Stimulated activated CD4-positive, alpha-beta T cell treated with anti-CD3 and anti-CD28 coated beads, Interleukin-2, amount 100 ng/mL, for 48 hours (primary cell): Measurements from ENCODE around the gene TSPAN3.
A peak's percentile ranks its signal among the peaks of the same experiment; 100 is the strongest.

Source experiments
- DNase-seq, 2 donors: peaks; one replicate each; pipeline ENCODE4 v3.0.0-alpha.2; 2020

TSPAN3 gene

DNA sequence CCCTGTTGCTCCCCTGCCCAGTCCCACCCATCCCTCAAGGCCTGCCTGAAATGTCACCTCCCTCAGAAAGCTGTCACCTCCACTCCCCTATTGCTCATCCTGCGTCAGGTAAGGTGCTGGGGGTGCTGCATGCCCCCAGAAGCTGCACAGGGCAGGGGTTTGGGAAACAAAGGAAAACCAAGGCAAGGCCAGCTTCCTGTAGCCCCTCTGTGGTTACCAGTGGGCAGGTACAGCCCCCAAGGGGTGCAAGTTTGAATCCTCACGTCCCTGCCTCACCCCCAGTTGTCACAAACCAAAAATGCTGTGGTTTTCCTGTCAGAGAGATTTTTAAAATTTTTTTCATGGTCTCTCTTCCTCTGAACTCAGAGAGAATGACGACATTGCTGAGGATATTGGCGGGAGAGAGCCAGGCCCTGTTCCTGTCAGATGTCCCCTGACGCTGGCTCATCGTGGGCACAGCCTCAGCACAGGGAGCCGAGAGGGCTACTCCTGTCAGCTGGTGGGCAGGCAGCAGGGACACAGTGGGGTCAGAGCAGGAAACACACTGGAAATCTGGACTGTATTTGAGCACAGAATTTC is 49.0 kb downstream of the TSPAN3 start:
- peak in 1 of 2 donors; percentile 43 for DNase-seq

GRCh38 chr15:77021088-77021481 is 49.8 kb downstream of the TSPAN3 start:
- DNase-seq: no peak

- DNase-seq: no peak
Measured at GRCh38 chr15:77020348-77021087, 50.4 kb downstream of the TSPAN3 start.

DNA sequence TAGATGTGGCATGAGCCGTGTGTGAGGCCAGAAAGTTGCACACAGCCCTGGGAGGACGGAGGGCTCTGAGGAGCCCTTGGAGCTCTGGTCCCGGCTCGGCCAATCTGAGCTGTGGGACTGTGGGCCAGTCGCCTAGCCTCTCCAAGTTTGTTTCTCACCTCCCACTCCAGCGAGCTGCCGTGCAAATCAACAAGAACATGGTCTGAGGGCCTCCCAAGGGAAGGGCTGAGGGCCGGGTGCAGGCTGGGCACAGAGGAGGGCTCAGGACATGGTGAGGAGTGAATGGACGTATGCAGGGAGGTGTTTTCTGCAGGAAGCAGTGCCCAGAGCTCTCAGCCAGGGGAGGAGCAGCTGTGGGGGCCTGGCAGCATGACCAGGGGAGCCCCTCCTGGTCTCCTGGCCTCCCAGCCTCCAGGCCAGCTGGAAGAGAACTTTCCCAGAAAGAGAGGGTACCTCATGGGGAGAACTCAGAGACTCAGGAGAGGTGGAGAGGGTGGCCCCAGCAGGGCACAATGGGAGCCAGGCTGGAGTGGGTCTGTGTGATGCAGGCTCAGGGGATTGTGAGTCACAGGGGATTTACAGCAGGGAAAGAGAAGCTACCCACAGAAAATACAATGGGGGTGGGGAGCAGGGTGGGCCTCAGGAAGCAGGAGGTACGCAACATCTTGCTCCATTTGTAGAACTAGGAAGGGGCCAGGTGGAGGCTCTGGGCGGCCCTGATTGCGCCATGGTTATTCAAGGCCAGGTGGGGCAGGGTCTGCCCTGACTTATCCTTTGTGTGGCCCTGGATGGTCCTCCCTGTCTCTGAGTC is 51.2 kb downstream of the TSPAN3 start:
- no peak for DNase-seq

DNA sequence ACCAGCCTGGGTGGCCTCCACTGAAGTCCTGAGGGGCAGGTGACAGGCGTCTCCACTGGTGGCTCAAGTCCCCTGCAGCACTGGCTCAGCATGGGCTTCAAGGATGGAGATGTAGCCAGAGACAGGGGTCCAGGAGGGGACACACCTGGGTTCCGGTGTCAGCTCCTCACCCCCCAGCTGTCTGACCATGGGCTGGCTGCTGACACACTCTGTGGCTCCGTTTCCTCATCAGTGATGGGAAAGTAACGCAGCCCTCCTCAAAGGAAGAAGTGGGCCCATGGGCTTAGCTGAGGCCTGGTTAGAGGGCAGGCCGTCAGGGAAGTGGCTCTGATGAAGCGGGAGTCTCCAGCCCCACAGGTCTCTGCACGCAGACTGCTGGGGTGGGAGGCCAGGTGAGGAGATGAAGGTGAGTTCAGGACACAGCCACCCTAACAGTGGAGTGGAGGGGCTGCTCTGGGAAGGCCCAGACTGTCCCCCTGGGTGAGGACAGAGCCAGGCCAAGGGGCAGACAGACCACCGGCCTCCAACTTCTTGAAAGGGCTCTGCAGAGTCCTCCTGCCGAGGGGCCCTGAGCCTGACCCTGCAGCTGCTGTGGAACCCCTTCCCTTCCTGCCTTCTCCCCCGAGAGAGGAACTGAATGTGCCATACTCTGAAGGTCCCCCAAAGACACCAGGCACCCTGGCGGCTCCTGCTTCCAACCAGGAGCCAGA is 52.0 kb downstream of the TSPAN3 start:
- no peak for DNase-seq

GRCh38 chr15:77017761-77018720 is 52.9 kb downstream of the TSPAN3 start:
- no peak for DNase-seq

- no peak for DNase-seq
Measured at GRCh38 chr15:77017091-77017660, 53.7 kb downstream of the TSPAN3 start.

DNA sequence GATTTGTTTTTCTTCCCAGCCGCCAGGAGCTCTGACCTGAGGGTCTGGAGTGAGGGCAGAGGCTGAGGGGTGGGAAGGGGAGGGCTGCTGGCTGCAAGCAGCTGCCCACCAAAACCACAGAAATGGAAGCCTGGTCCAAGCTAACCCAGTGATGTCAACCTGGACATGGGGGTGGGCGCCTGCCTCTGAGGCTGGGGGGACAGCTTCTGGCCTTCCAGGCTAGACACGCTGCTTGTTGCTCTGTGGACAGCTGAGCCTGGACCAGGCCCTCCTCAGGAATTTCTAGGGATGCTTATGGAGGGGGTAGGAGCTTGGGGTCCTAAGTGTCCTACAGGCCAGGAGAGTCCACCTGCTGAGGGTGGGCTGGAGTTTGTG is 54.6 kb downstream of the TSPAN3 start:
- no peak for DNase-seq

- no peak for DNase-seq
Measured at GRCh38 chr15:77015646-77016320, 55.1 kb downstream of the TSPAN3 start.

DNA sequence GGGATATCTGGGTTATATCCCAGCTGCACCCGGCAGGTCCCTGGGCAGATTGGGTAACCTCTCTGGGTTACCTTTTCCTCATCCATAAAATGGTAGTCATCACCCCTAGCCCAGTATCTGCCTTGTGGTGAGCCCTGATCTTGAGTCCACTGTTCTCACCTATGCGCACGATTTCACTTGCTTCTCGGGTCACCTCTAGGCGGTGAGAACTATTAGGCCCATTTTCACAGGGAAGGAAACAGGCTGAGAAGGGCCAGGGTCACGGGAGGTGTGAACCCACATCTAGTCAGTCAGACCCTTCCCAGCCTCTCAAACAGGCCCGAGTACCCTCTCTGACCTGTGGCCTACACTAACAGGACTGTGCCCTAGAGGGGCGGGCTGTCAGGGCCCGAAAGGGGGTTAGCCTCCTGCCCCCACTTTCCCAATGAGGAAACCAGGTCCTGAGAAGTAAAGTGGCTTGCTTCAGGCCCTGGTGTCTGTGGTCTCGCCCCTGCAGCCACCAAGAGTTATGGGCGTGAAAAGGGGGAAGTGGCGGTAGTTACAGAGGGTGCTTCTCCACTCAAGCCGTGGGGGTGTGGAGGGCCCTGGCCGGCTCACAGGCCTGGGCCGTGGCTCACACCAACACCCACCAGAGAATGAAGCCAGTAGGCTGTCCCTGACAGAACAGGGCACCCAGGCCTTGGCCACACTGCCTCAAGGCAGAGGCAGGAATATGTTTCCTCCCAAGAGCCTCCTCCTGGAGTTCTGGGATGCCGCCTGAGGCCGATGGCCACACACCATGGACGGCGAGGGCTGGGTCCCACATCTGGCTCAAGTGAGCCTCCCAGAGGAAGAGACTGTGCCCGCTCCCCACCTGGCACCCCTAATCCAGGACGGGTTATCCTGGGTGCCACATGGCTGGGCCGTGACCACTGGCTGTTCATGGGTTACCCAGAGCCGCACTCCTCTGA is 56.5 kb downstream of the TSPAN3 start:
- DNase-seq: no peak

DNA sequence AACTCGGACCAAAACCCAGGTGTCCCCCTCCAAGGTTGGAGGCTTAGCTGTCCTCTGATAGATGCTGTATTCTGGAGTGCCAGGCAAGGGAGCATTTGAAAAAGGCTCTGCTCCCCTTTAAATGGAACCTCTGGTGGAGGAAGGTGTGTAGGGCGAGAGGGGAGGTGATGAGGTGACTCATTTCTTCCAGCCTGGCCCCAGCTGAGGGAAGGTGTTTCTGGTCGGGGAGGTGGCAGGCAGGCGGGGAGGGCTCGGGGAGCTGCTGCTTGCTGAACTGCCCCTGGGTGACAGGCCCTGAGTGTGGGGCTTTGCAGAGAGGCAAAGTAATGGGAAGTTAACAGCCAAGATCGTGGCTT is 57.2 kb downstream of the TSPAN3 start:
- peak; percentile 69 to 72 for DNase-seq

DNA sequence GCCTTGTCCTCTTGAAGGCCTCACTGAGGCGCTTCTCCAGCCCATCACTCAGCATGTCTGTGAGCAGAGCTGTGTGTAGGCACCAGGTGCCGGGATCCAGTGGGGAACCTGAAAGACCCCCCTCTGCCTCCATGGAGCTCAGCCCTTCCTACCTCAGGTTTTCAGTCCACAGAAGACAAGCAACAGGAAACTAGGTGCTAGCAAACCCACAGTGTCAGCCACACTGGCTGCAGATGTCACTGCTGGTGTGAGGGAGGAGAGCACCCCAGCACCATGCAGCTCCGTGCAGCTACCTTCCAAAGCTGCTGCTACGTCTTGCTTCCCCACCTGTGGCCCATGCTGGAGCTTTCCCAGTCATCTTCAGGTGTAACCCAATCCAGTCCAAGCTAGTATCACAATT is 58.0 kb downstream of the TSPAN3 start:
- DNase-seq: no peak

GRCh38 chr15:77012117-77012712 is 58.7 kb downstream of the TSPAN3 start:
- no peak for DNase-seq

DNA sequence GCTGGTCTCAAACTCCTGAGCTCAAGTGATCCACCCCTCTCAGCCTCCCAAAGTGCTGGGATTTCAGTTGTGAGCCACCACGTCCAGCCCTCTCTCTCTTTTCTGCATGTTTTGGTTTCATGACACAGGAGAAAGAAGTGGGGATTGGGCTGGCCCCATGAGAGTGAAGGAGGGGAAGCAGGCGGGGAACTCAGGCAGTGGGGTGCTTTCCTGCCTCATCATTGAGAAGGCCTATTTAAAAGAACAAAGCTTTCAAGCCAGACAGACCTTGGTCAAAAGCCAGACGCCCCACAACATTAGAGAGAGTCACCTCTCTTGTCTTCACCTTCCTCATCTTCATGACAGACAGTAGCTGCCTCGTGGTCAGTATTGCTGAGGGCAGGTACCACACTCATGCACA is 60.1 kb downstream of the TSPAN3 start:
- no peak for DNase-seq

GRCh38 chr15:77010312-77010686 is 60.6 kb downstream of the TSPAN3 start:
- no peak for DNase-seq

DNA sequence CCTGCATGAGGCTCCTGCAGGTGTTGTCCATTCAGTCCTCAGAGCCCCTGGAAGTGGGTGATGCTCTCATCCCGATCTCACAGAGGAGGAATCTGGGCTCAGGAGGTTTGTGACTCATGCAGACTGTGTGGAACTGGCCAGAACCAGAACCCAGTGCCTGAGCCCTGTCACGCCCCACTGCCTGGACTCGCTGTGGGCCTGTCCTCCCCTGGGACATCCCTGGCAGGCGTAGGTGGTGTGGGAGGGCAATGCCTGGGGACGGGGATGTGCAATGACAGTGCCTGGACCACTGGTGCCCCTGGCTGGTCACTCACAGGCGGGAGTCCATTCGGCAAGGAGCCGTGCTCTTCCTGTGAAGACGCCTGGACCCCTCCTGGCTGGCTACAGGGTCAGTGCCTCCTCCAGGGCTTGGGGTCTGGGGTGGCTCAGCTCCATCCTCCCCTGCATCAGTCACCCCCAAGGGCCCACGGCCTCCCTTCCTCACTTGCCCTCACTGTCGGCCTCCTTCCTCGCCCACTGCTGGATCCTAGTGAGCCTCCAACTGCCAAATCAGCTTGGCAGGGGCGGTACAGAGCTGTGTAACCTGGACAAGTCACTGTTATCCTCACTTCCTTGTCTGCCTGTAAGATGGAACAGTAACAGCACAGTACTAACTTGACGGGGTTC is 61.1 kb downstream of the TSPAN3 start:
- no peak for DNase-seq

DNA sequence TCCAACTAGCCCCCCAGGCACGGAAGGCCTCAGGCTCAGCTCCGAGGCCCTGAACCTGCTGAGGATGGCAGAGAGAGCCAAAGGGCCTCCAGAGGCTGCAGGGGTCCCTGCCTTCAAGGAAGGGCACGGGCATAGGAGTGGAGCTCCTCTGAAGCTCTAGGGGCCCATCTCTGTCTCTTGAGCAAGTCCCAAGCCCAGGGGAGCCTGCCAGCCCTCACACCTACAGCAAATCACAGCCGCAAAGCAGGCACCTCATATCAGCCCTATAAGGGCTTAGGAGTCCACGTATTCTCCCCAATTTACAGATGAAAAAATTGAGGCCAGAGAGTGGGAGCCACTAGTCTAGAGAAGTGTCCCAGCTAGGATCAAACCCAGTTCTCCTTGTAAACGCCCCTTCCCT is 61.7 kb downstream of the TSPAN3 start:
- no peak for DNase-seq

DNA sequence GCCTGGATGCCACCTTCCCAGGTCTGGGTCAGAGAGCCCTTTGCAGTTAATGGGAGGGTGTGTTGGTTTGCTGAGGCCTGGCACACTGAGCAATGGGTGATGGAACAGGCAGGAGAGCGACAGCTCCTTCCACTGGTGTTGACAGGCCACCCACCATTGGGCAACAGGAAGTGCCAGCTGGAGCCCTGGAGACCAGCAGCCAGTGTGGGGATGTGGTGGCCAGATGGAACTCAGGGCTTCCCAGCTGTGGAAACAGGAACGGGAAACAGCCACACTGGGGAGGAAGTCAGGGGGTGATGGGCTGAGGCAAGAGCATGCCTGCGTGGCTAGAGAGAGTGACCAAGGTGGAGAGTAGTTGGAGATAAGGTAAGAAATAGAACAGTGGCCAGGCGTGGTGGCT is 66.7 kb downstream of the TSPAN3 start:
- DNase-seq: no peak
